DOHH2 (cell line): ENCODE results near the gene MYL11.

Source experiments
- EZH2phosphoT487 ChIP-seq: fragments of 200-600 bp; sonication (generic); IDR thresholded peaks from 2 replicates; pipeline ENCODE4 v1.6.1; 2017; ENCODE audit warnings: borderline replicate concordance, mild to moderate bottlenecking, antibody characterized with exemption, low read length, moderate library complexity, mixed read lengths
- TF ChIP-seq, protein P1 (sequence below): fragments of 200-600 bp; sonication (generic); IDR thresholded peaks from one replicate; pipeline ENCODE4 v1.5.1; 2014; ENCODE audit warnings: antibody characterized with exemption, mild to moderate bottlenecking, low read depth, low read length; ENCODE audit not compliant: poor library complexity, severe bottlenecking

DNA sequence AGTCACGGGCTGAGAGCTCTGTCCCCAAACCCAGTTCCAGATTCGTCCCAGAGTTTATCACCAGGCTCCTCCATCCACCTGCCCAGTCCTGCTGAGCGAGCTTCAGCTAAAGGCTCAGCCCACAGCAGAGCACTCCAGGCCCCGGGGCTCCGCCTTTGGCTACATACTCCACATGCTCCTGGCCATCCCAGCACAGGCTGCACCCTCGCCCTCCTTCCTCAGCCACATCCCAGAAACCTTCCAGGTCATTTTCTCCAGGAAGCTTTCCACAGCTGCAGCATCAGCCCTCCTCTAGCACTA is 14.8 kb upstream of the MYL11 start:
- TF ChIP-seq EZH2phosphoT487: no peak
- TF ChIP-seq, protein P1, sequence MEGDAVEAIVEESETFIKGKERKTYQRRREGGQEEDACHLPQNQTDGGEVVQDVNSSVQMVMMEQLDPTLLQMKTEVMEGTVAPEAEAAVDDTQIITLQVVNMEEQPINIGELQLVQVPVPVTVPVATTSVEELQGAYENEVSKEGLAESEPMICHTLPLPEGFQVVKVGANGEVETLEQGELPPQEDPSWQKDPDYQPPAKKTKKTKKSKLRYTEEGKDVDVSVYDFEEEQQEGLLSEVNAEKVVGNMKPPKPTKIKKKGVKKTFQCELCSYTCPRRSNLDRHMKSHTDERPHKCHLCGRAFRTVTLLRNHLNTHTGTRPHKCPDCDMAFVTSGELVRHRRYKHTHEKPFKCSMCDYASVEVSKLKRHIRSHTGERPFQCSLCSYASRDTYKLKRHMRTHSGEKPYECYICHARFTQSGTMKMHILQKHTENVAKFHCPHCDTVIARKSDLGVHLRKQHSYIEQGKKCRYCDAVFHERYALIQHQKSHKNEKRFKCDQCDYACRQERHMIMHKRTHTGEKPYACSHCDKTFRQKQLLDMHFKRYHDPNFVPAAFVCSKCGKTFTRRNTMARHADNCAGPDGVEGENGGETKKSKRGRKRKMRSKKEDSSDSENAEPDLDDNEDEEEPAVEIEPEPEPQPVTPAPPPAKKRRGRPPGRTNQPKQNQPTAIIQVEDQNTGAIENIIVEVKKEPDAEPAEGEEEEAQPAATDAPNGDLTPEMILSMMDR: no peak
